ENCODE data around the gene GAB3.

DNA sequence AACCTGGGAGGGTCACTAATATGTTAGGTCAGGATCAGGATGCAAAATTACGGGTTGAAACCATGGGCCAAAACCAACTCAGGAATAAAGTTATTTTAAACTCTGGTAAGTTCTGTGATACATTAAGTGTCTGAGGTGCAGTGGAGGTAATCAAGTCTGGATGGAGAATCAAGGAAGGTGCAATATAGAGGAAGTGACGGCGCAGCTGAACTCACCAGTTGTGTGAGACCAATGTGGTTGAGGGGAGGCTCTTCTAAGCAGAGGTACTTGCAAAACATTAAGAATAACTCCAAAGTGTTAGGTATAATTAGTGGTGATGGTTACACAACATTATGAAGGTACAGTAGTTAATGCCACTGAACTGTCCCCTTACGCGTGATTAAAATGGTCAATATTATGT, 19.7 kb downstream of the GAB3 start:
- TF ChIP-seq, protein P1, sequence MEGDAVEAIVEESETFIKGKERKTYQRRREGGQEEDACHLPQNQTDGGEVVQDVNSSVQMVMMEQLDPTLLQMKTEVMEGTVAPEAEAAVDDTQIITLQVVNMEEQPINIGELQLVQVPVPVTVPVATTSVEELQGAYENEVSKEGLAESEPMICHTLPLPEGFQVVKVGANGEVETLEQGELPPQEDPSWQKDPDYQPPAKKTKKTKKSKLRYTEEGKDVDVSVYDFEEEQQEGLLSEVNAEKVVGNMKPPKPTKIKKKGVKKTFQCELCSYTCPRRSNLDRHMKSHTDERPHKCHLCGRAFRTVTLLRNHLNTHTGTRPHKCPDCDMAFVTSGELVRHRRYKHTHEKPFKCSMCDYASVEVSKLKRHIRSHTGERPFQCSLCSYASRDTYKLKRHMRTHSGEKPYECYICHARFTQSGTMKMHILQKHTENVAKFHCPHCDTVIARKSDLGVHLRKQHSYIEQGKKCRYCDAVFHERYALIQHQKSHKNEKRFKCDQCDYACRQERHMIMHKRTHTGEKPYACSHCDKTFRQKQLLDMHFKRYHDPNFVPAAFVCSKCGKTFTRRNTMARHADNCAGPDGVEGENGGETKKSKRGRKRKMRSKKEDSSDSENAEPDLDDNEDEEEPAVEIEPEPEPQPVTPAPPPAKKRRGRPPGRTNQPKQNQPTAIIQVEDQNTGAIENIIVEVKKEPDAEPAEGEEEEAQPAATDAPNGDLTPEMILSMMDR (IDR thresholded peaks at IDR 0.05) = no peak
- TF ChIP-seq POLR2A (IDR thresholded peaks at IDR 0.05) = no peak

All from body of pancreas (tissue), 4 donors.